Measurements from ENCODE around the gene NTM.

DNA sequence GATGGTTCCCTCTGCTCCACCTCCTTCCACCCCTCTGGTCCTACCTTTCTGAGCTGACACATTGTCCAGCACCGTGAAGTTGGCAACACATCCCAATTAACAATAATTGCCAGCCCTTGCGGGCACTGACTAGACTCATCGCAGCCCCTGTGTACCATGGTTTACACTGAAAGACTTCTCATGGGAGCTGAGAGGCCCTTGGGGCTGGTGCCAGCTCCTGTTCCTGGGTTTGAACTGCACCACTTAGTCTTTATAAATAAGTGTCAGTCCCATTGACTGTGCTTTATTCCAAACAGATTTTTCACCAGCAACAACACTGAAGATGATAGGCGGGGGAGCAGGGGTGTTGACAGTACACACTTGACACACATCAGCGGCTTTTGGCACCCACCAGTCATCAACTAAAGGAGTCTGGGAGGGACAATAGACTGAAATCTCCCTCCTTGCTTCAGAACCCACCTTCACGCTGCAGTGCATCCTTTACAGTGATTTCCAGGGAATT is 447.3 kb downstream of the NTM start:
- TF ChIP-seq EZH2 (IDR thresholded peaks at IDR 0.05; ENCODE audit: insufficient read depth, poor library complexity, severe bottlenecking) (no peak), EZH2phosphoT487 (IDR thresholded peaks at IDR 0.05; ENCODE audit: insufficient read depth, low read depth) (no peak)

All from GM23248 (cell line).